ENCODE data around the gene LRRC75B. TPM values are rescaled to one million over a fixed set of nuclear protein-coding genes. Genes with fewer than 3 reads are reported as not detected.

Gene LRRC75B
- total RNA-seq, 1 experiment from 2014 or later: 20.5 TPM

DNA sequence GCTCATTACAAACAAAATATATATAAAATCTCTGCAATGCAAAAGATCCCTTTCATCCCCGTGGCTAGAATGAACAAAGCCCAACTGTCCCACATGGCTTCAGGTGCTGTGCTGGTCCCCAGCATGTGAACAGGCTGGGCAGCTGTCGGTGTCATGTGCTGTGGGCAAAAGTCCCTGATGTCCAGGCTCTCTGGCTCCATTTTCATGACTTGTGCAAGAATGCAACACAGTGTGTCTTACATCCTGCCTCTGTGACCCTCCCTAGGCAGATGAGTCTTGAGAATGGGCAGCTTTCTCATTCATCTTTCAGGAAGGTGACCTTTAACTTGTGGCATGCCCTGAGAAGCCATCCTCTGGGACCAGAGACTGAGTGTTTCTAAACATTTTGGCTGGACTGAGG, 52.4 kb downstream of the LRRC75B start:
- H3K36me3 ChIP-seq (replicated peaks; ENCODE audit: control insufficient read depth, insufficient read depth, low read length): peaks cover 31% of the 10 kb centered on the region
- no peak for DNase-seq
- H3K27me3 ChIP-seq (ENCODE audit: control insufficient read depth, insufficient read depth, low read length): no peaks in the 10 kb centered on the region
- no peak overlapping the region for H3K4me3 ChIP-seq (ENCODE audit: insufficient read depth, low read depth, low read length)

GRCh38 chr22:24536089-24536488, 56.8 kb downstream of the LRRC75B start:
- DNase-seq: no peak
- Histone ChIP-seq H3K27me3 (ENCODE audit: control insufficient read depth, insufficient read depth, low read length) (no peaks in the 10 kb centered on the region), H3K4me3 (ENCODE audit: insufficient read depth, low read depth, low read length) (no peak overlapping the region), H3K36me3 (replicated peaks; ENCODE audit: control insufficient read depth, insufficient read depth, low read length) (peaks cover 8% of the 10 kb centered on the region)

Other genes with a start within 250 kb of the LRRC75B start
- 4.0 and 7.0 TPM in 2 replicates for gene ADORA2A, start 165.5 kb downstream of the LRRC75B start, total RNA-seq (2014; rRNA removed; shearing (Covaris generic))
- 0.11 TPM in 1 of 2 replicates, not detected in the other for gene UPB1, start 97.7 kb downstream of the LRRC75B start, total RNA-seq (2014; rRNA removed; shearing (Covaris generic))
- gene GUCD1, start 37.9 kb downstream of the LRRC75B start, total RNA-seq (2014; rRNA removed; shearing (Covaris generic)): 188 and 209 TPM in 2 replicates
- gene SNRPD3, start 37.1 kb downstream of the LRRC75B start, total RNA-seq (2014; rRNA removed; shearing (Covaris generic)): 159 and 166 TPM in 2 replicates
- 20.7 and 24.6 TPM in 2 replicates for gene GGT1, start 10.1 kb upstream of the LRRC75B start, total RNA-seq (2014; rRNA removed; shearing (Covaris generic))
- gene PIWIL3, start 181.6 kb upstream of the LRRC75B start, total RNA-seq (2014; rRNA removed; shearing (Covaris generic)): 0.07 TPM in 2 replicates
- gene SGSM1, start 213.1 kb upstream of the LRRC75B start, total RNA-seq (2014; rRNA removed; shearing (Covaris generic)): 1.1 and 2.3 TPM in 2 replicates